MM.1S (cell line): ENCODE results near the gene LRRC71.

Source experiments
- DNase-seq: peaks from one replicate; pipeline ENCODE4 v3.0.0-alpha.2; 2015
- H2AFZ ChIP-seq: fragments of 300-600 bp; sonication (generic); 2 replicates; pipeline ENCODE4 v1.6.0; 2016; ENCODE audit warnings: antibody characterized with exemption, low read length
- H3F3A ChIP-seq: fragments of 300-600 bp; sonication (generic); 2 replicates; pipeline ENCODE4 v1.6.1; 2016; ENCODE audit warnings: mild to moderate bottlenecking, antibody characterized with exemption, low read length, moderate library complexity, mixed read lengths; ENCODE audit not compliant: insufficient read depth
- H3K27ac ChIP-seq: fragments of 300-600 bp; sonication (generic); 2 replicates; pipeline ENCODE4 v1.5.1; 2016; ENCODE audit warnings: mild to moderate bottlenecking, low read length
- H3K27me3 ChIP-seq: fragments of 300-600 bp; sonication (generic); replicated peaks from 2 replicates; pipeline ENCODE4 v1.6.0; 2016; ENCODE audit warnings: low read length; ENCODE audit not compliant: insufficient read depth
- H3K36me3 ChIP-seq: fragments of 300-600 bp; sonication (generic); replicated peaks from 2 replicates; pipeline ENCODE4 v1.6.1; 2016; ENCODE audit warnings: mild to moderate bottlenecking, low read length, mixed read lengths; ENCODE audit not compliant: insufficient read depth
- H3K4me1 ChIP-seq: fragments of 300-600 bp; sonication (generic); 2 replicates; pipeline ENCODE4 v1.6.1; 2016; ENCODE audit warnings: low read length, mixed read lengths
- H3K4me2 ChIP-seq: fragments of 300-600 bp; sonication (generic); 2 replicates; pipeline ENCODE4 v1.6.0; 2016; ENCODE audit warnings: low read depth, low read length
- H3K4me3 ChIP-seq: fragments of 300-600 bp; sonication (generic); 2 replicates; pipeline ENCODE4 v1.5.1; 2016; ENCODE audit warnings: low read length, mixed read lengths
- H3K79me2 ChIP-seq: fragments of 300-600 bp; sonication (generic); 2 replicates; pipeline ENCODE4 v1.6.1; 2016; ENCODE audit warnings: mixed run types, low read length, mixed read lengths
- H3K9ac ChIP-seq: fragments of 300-600 bp; sonication (generic); 2 replicates; pipeline ENCODE4 v1.6.1; 2016; ENCODE audit warnings: low read length, mixed read lengths
- H3K9me2 ChIP-seq: fragments of 300-600 bp; sonication (generic); replicated peaks from 2 replicates; pipeline ENCODE4 v1.6.1; 2016; ENCODE audit warnings: mild to moderate bottlenecking, low read length, mixed read lengths; ENCODE audit not compliant: insufficient read depth
- H3K9me3 ChIP-seq: fragments of 300-600 bp; sonication (generic); replicated peaks from 2 replicates; pipeline ENCODE4 v1.6.1; 2016; ENCODE audit warnings: mild to moderate bottlenecking, low read length, mixed read lengths; ENCODE audit not compliant: insufficient read depth
- H4K20me1 ChIP-seq: fragments of 300-600 bp; sonication (generic); 2 replicates; pipeline ENCODE4 v1.6.1; 2016; ENCODE audit warnings: mild to moderate bottlenecking, low read length, moderate library complexity, mixed read lengths; ENCODE audit not compliant: insufficient read depth
- EZH2 ChIP-seq: fragments of 300-600 bp; sonication (generic); optimal IDR thresholded peaks from 2 replicates; pipeline ENCODE3; 2017; ENCODE audit warnings: low read depth, mild to moderate bottlenecking, antibody characterized with exemption, low read length, mixed read lengths
- EZH2phosphoT487 ChIP-seq: fragments of 300-600 bp; sonication (generic); IDR thresholded peaks from 2 replicates; pipeline ENCODE4 v1.6.1; 2018; ENCODE audit warnings: antibody characterized with exemption, low read length
- TF ChIP-seq, protein P1 (sequence below): fragments of 300-600 bp; sonication (generic); IDR thresholded peaks from 2 replicates; pipeline ENCODE4 v1.5.1; 2016; ENCODE audit warnings: antibody characterized with exemption, low read length, mixed read lengths

The LRRC71 gene

DNA sequence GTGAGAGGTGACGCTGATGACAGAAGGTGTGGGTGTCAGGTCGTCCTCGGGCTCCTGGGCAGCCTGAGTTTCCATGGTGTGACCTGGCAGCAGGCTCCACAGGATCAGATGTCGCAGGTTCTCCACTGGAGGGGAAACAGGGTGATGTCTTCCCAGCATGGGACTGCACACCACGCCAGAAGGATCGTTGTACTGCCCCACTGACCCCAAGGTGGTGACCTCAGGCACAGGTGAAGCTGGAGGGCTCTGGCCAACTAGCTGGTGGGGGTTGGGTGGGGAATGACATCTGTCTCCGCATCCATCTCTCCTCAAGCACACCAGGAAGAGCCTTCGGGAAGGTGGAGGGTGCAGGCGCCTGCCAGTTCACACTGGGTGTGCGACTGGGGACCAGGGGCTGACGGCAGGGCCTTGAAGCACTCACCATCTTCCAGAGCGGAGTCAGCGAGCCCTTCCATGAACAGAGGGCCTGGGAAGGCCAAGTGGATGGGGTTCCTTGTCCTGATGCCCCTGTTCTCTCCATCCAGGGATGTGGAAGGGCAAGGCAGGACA is 19.4 kb downstream of the LRRC71 start:
- no peak for TF ChIP-seq EZH2phosphoT487
- TF ChIP-seq, protein P1, sequence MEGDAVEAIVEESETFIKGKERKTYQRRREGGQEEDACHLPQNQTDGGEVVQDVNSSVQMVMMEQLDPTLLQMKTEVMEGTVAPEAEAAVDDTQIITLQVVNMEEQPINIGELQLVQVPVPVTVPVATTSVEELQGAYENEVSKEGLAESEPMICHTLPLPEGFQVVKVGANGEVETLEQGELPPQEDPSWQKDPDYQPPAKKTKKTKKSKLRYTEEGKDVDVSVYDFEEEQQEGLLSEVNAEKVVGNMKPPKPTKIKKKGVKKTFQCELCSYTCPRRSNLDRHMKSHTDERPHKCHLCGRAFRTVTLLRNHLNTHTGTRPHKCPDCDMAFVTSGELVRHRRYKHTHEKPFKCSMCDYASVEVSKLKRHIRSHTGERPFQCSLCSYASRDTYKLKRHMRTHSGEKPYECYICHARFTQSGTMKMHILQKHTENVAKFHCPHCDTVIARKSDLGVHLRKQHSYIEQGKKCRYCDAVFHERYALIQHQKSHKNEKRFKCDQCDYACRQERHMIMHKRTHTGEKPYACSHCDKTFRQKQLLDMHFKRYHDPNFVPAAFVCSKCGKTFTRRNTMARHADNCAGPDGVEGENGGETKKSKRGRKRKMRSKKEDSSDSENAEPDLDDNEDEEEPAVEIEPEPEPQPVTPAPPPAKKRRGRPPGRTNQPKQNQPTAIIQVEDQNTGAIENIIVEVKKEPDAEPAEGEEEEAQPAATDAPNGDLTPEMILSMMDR = no peak
- no peak overlapping the region for H3K9ac ChIP-seq
- H3K4me3 ChIP-seq = no peak overlapping the region
- no peaks in the 10 kb centered on the region for H3K9me3 ChIP-seq
- no peak overlapping the region for H2AFZ ChIP-seq
- no peak overlapping the region for H3K4me2 ChIP-seq
- no peaks in the 10 kb centered on the region for H3K27me3 ChIP-seq
- H3K4me1 ChIP-seq = no peaks in the 10 kb centered on the region
- H3K9me2 ChIP-seq = no peaks in the 10 kb centered on the region
- H3K79me2 ChIP-seq = no peaks in the 10 kb centered on the region
- DNase-seq = no peak
- no peak overlapping the region for H3K27ac ChIP-seq
- H3K36me3 ChIP-seq = no peaks in the 10 kb centered on the region
- no peaks in the 10 kb centered on the region for H3F3A ChIP-seq
- no peaks in the 10 kb centered on the region for H4K20me1 ChIP-seq

DNA sequence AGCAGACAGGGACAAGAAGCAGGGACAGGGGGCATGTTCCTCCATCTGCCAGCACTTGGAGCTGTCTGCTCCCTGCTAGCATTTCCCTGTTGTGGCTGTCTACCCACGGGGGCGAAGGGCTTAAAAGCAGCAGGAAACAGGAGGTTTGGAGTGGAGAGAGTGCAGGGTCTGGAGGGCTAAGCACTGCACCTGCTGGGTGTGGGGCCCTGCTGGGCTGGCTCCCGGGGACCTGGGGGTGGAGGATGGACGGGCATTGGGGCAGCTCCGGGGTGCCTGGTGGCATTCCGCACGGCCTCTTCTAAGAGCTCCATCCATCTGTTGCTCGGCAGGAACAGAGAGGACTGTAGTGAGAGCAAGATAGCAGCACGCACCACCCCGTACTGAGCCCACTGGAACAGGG is 21.2 kb downstream of the LRRC71 start:
- Histone ChIP-seq H4K20me1 (no peaks in the 10 kb centered on the region), H3K9me2 (no peaks in the 10 kb centered on the region), H3K27ac (no peak overlapping the region), H3K4me3 (no peak overlapping the region), H3K4me2 (no peak overlapping the region), H3K36me3 (no peaks in the 10 kb centered on the region), H2AFZ (no peak overlapping the region), H3F3A (no peaks in the 10 kb centered on the region), H3K9me3 (no peaks in the 10 kb centered on the region), H3K79me2 (no peaks in the 10 kb centered on the region), H3K4me1 (no peaks in the 10 kb centered on the region), H3K27me3 (no peaks in the 10 kb centered on the region), H3K9ac (no peak overlapping the region)
- no peak for DNase-seq
- TF ChIP-seq EZH2 (no peak), EZH2phosphoT487 (no peak)
- TF ChIP-seq, protein P1 = no peak

DNA sequence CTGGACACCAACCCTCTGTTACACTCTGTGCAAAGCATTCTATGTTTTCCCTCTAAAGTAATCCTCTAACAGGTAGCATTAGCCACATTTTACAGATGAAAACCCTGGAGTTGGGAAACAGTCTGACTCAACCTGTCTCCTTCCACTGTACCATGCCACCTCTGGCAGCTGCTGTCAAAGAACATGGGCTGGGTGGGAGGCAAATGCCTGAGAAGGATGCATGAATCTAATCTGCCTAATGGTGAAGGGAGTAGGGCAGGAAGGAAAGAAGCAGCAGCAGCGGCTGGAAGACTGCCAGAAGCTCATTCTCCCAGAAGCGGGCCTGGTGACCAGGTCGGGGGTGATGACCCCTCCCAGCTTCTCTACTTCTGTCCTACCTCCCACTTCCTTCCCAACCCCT is 21.7 kb downstream of the LRRC71 start:
- H3K4me3 ChIP-seq = no peak overlapping the region
- DNase-seq = no peak
- no peaks in the 10 kb centered on the region for H3F3A ChIP-seq
- no peak overlapping the region for H3K9ac ChIP-seq
- no peak overlapping the region for H2AFZ ChIP-seq
- no peaks in the 10 kb centered on the region for H3K9me2 ChIP-seq
- no peak overlapping the region for H3K27ac ChIP-seq
- H3K36me3 ChIP-seq = no peaks in the 10 kb centered on the region
- H3K27me3 ChIP-seq = no peaks in the 10 kb centered on the region
- H3K4me2 ChIP-seq = no peak overlapping the region
- no peaks in the 10 kb centered on the region for H3K4me1 ChIP-seq
- no peaks in the 10 kb centered on the region for H4K20me1 ChIP-seq
- H3K9me3 ChIP-seq = no peaks in the 10 kb centered on the region
- no peak for TF ChIP-seq EZH2phosphoT487
- no peak for TF ChIP-seq EZH2
- TF ChIP-seq, protein P1 = no peak
- no peaks in the 10 kb centered on the region for H3K79me2 ChIP-seq
